GM21447 (cell line): Measurements from ENCODE around the gene OR4C11.

ENCODE experiments used
- ATAC-seq: cut with Tn5 transposase; IDR thresholded peaks from one replicate; pipeline ENCODE4 v1.9.1; 2021; ENCODE audit not compliant: unreplicated experiment

The OR4C11 gene

GRCh38 chr11:55607545-55607944 is at the start of gene OR4C11:
TSS of gene OR4C11 (minus strand) at chr11:55607645. CDS start at chr11:55604373, 3,272 bp downstream.
- ATAC-seq = no peak

GRCh38 chr11:55655096-55655495 is 47.7 kb upstream of the OR4C11 start:
- no peak for ATAC-seq

GRCh38 chr11:55652560-55652959 is 45.1 kb upstream of the OR4C11 start:
- ATAC-seq = no peak

- no peak for ATAC-seq
Observed at GRCh38 chr11:55648027-55648426, 40.6 kb upstream of the OR4C11 start, which contains the start of gene OR4S2. TSS of gene OR4S2 (plus strand) at chr11:55648327. CDS start at chr11:55650904, 2,577 bp downstream.

- no peak for ATAC-seq
Observed at GRCh38 chr11:55634813-55635212, 27.4 kb upstream of the OR4C11 start, which contains the start of gene OR4P4. TSS of gene OR4P4 (plus strand) at chr11:55635113.

- ATAC-seq = no peak
Observed at GRCh38 chr11:55624531-55624930, 17.1 kb upstream of the OR4C11 start.

- ATAC-seq = no peak
Observed at GRCh38 chr11:55572548-55572947, 34.9 kb downstream of the OR4C11 start.

- no peak for ATAC-seq
Observed at GRCh38 chr11:55571828-55572227, 35.6 kb downstream of the OR4C11 start, which contains the start of gene OR4C16. TSS of gene OR4C16 (plus strand) at chr11:55572128. CDS start at chr11:55572128, 0 bp downstream.

GRCh38 chr11:55554169-55554568 is 53.3 kb downstream of the OR4C11 start, which contains the start of gene OR4C15:
TSS of gene OR4C15 (plus strand) at chr11:55554469. CDS start at chr11:55554469, 0 bp downstream.
- ATAC-seq = no peak
